HG03342 (cell line): Measurements from ENCODE around the gene NUMB.

Source experiments
- ATAC-seq: cut with Tn5 transposase; IDR thresholded peaks from one replicate; pipeline ENCODE4 v1.9.1; 2021; ENCODE audit warnings: mild to moderate bottlenecking, moderate library complexity; ENCODE audit not compliant: unreplicated experiment

The NUMB gene

GRCh38 chr14:73293782-73294781 lies 164.3 kb downstream of the NUMB start:
- no peak for ATAC-seq

- peak; percentile 68 for ATAC-seq
Measured at GRCh38 chr14:73290279-73290678, 168.1 kb downstream of the NUMB start.

- ATAC-seq, result no peak
Measured at GRCh38 chr14:73289729-73290128, 168.6 kb downstream of the NUMB start.

GRCh38 chr14:73289308-73289707 lies 169.0 kb downstream of the NUMB start:
- no peak for ATAC-seq

DNA sequence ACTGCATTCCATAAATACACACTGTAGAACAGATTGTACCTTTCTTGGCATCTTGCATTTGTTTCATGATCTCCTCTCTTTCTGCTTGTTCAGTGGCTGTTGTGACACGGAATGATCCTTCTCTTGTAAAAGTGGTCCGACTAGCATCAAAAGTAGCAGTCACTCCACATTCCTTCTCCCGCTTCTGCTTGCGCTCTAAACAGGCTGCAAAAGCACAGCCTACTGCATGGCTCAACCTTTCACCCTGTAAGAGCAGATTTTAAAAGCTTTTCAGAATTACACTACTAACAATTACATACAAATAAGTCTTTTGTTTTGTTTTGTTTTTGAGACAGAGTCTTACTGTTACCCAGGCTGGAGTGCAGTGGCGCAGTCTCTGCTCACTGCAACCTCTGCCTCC lies 171.3 kb downstream of the NUMB start:
- ATAC-seq, result no peak

GRCh38 chr14:73286598-73286997 lies 171.7 kb downstream of the NUMB start:
- no peak for ATAC-seq

GRCh38 chr14:73285979-73286378 lies 172.4 kb downstream of the NUMB start:
- no peak for ATAC-seq

DNA sequence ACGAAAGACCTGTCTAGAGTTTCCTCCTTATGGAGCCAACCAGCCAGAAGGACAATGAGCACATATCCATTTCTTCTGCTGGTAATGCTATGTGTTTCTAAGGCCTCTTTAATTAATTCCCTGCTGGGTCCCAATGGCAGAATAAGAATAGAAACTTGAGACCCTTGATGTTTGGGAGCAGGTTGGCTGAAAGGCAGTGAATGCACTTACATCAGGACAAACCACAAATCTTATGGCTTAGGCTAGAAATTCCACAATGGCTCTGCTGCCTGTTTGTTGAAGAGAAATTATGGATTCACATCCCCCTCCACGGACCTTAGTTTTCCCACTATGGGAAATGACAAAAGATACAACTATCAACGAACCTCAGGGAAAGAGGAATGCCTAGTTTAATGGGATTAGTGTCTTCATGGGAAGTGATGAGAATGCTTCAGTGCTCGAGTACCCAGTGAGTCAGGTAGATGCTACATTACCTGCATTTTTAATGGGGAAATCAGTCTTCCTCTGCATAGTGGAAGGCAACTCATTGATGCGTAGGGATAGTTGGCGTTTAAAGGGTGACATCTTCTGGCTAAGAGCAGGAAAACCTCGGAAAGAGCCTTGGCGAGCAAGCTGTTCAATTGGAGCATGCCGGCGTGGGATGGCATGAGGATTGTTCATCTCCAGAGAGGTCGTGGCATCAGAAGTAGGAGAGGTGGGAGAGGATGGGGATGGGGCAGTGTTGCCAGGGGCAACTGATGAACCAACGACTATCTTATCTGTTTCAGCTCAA lies 174.6 kb downstream of the NUMB start:
- ATAC-seq, result no peak

DNA sequence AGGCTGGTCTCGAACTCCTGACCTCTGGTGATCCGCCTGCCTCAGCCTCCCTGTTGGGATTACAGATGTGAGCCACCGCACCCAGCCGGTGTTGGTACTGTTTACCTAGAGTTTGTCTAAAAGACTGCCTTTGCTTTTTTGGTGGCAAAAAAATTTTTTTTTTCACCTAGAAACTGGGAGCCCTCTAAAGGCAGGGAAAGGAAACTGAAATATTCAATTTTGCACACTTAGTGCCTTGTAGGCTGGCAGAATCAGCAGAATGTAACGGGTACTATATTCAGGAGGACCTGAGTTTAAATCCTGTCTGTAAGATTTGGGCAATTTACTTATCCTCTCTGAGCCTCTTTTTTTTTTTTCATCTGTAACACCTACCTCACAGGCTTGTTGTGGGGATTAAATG lies 177.4 kb downstream of the NUMB start:
- ATAC-seq, result no peak

DNA sequence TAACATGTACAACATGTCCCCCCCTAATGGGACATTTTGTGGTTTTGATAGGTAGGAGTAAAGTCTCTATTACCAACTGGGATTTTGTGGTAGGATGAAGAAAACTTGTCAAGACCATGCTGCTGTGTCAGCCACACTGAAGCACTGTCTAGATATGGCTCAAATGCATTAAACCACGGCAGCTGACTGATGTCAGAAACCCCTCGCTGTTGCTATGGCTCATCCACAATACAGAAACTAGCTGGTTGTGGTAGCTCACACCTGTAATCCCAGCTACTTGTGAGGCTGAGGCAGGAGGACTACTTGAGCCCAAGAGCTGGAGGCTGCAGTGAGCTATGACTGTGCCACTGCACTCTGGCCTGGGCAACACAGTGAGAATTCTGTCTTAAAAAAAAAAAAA lies 181.0 kb downstream of the NUMB start:
- no peak for ATAC-seq

GRCh38 chr14:73276836-73277235 lies 181.5 kb downstream of the NUMB start:
- ATAC-seq, result no peak

DNA sequence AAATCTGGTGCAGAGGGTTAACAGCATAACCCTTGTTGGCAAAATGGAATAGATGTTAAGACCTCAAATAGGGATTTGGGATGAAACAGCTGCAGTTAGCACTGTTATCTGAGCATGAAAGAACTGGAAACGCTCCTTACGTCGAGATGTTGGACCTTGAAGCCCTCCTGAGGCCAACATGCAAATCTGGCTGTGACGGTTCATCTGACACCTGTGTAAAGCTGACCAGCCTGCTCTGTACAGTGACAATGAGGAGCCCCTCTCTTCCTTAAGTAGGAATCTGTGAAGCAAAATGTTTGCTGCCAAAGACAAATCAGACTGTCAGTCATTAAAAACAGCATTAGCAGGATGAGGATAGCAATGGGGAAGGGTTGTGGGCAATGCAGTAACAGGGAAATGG lies 184.5 kb downstream of the NUMB start:
- ATAC-seq, result no peak

DNA sequence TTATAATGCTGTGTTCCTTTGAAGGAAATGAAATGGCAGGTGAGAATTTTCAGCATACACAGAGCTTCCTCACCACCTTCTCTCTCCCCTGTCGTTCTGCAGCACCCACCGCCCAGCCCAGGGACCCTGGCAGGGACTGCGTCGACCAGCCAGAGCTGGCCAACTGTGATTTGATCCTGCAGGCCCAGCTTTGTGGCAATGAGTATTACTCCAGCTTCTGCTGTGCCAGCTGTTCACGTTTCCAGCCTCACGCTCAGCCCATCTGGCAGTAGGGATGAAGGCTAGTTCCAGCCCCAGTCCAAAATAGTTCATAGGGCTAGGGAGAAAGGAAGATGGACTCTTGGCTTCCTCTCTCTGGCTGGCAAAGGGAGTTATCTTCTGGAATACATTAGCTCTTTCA lies 186.0 kb downstream of the NUMB start:
- ATAC-seq, result no peak

- ATAC-seq, result peak; percentile 71
Measured at GRCh38 chr14:73269729-73270531, 188.4 kb downstream of the NUMB start.

GRCh38 chr14:73267474-73267873 lies 190.9 kb downstream of the NUMB start:
- no peak for ATAC-seq

GRCh38 chr14:73266317-73266716 lies 192.0 kb downstream of the NUMB start:
- ATAC-seq, result no peak

GRCh38 chr14:73265721-73266046 lies 192.7 kb downstream of the NUMB start:
- ATAC-seq, result no peak

DNA sequence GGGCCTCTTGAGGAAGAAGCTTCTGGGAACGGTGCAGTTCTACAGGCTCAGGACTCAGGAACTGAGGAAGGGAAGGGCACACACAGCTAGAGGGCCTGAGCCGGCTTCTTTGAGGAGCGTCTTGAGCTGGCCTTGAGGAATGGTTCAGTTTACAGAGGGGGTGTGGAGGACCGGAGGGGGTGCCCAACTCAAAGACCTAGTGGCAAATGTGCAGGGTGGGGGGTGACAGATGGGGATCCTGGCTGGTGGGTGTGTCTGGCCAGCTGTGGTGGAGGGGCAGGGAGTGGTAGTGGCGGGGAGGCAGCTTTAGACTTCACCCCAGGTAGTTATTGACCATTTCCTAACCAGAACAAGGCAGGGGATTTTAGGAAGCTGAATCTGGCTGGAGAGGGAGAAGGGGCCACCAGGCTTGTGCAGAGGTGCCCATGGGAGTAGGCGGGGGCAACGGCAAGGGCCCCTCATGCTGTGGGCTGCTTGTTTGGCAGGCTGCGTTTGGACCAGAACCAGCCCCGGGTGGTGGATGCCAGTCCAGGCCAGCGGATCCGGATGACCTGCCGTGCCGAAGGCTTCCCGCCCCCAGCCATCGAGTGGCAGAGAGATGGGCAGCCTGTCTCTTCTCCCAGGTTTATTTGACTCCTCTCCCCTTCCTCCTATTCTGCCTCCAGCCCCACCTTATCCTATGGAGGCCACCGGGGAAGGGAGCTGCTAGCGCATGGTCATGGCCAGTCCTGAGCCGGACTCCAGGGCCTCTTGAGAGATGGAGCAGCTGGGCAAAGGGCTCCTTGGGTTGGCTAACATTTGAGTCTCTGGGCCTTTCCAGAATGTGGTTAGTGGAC lies 193.2 kb downstream of the NUMB start:
- no peak for ATAC-seq

DNA sequence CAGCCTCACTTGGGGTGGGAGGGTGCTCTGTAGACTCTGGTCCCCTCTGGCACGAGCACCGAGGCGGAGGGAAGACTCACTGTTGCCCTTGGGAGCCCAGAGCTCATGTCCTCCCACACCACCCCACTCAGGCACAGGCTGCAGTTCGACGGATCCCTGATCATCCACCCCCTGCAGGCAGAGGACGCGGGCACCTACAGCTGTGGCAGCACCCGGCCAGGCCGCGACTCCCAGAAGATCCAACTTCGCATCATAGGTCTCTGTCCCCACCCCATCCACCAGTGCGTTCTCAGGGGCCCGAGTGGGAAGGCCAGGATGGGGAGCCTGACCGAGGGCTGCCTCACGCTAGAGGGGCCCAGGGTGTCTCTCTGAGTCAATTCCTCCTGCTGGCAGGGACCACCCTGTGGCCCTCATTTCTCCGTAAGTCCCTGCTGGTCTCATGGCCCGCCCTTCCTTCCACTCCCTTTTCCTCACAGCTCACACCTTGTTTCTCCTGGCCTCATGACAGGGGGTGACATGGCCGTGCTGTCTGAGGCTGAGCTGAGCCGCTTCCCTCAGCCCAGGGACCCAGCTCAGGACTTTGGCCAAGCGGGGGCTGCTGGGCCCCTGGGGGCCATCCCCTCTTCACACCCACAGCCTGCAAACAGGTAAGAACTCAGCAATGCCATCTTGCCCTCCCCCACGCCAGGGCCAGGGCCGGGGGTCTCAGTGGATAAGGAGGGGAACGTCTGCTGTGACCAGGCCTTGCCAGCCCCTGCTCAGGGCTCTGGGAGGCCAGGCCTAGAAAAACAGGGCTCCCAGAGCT lies 194.1 kb downstream of the NUMB start:
- ATAC-seq, result no peak

DNA sequence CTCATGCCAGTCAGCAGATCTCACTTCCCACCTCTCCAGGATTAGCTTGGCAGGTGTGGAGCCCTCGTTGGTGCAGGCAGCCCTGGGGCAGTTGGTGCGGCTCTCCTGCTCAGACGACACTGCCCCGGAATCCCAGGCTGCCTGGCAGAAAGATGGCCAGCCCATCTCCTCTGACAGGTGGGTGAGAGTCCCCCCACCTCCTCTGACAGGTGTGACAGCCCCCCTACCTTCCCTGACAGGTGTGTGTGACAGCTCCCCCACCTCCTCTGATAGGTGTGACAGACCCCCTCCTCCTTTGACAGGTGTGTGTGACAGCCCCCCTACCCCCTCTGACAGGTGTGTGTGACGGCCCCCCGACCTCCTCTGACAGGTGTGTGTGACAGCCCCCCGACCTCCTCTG lies 194.7 kb downstream of the NUMB start:
- no peak for ATAC-seq
